ENCODE results near the gene DYNLT2.

DNA sequence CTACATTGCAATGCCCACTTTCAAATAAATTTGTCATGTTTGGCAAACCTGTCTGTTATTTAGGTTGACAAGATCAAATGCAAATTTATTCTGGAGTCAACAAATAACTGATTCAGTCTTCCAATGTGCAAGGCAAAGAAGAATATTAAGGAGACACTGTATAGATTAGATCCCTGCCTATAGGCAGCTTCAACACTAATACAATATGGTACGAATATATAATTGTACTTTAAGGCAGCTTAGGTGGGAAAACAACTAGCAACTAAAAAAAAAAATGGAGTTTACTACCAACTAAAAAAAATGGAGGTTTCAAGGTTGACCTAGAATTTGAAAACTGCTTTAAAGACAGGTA, 25.3 kb downstream of the DYNLT2 start:
- TF ChIP-seq EZH2 (IDR thresholded peaks at IDR 0.05; ENCODE audit: insufficient read depth, poor library complexity, severe bottlenecking): no peak
- no peak for TF ChIP-seq EZH2phosphoT487 (IDR thresholded peaks at IDR 0.05; ENCODE audit: insufficient read depth, low read depth)

Data from GM23248 (cell line).